Esophagus mucosa (tissue), 1 donor: ENCODE results near the gene FAM151B. TPM values are rescaled to one million over a fixed set of nuclear protein-coding genes. Genes with fewer than 3 reads are reported as not detected.

Experiments
- ATAC-seq: fragments of 200-7000 bp; cut with Tn5 transposase; one replicate; pipeline ENCODE4 v1.9.1; 2020
- total RNA-seq: library from RNA; stranded (reverse); gene quantifications from one replicate; pipeline ENCODE4 v1.2.4, GENCODE V29; 2023
- donor health status: DM: yes; HTN: yes; CAD: no.

The FAM151B gene
- total RNA-seq, 1 donor from 2014 or later, result 1.3 TPM

GRCh38 chr5:80591352-80591751, 103.5 kb downstream of the FAM151B start:
- no peak for ATAC-seq

- ATAC-seq, result no peak
Observed at GRCh38 chr5:80592105-80592504, 104.2 kb downstream of the FAM151B start.

Other genes with a start within 250 kb of the FAM151B start
- 71.3 TPM for gene SERINC5, start 232.1 kb upstream of the FAM151B start, total RNA-seq
- not detected for gene SPZ1, start 168.1 kb upstream of the FAM151B start, total RNA-seq
- 21.4 TPM for gene ZFYVE16, start 80.0 kb upstream of the FAM151B start, total RNA-seq
- gene ANKRD34B, start 82.2 kb downstream of the FAM151B start, total RNA-seq, result not detected
- gene MSH3, start 166.6 kb downstream of the FAM151B start, total RNA-seq, result 11.4 TPM
- gene DHFR, start 166.9 kb downstream of the FAM151B start, total RNA-seq, result 15.2 TPM